NCI-H345 treated with DMSO at 0.1 percent for 48 hours (cell line): ENCODE results near the gene MTARC2.

Experiments
- DNase-seq: peaks from one replicate; lab custom pipeline; 2025; ENCODE audit not compliant: unreplicated experiment; lab: John Stamatoyannopoulos, UW

The MTARC2 gene

DNA sequence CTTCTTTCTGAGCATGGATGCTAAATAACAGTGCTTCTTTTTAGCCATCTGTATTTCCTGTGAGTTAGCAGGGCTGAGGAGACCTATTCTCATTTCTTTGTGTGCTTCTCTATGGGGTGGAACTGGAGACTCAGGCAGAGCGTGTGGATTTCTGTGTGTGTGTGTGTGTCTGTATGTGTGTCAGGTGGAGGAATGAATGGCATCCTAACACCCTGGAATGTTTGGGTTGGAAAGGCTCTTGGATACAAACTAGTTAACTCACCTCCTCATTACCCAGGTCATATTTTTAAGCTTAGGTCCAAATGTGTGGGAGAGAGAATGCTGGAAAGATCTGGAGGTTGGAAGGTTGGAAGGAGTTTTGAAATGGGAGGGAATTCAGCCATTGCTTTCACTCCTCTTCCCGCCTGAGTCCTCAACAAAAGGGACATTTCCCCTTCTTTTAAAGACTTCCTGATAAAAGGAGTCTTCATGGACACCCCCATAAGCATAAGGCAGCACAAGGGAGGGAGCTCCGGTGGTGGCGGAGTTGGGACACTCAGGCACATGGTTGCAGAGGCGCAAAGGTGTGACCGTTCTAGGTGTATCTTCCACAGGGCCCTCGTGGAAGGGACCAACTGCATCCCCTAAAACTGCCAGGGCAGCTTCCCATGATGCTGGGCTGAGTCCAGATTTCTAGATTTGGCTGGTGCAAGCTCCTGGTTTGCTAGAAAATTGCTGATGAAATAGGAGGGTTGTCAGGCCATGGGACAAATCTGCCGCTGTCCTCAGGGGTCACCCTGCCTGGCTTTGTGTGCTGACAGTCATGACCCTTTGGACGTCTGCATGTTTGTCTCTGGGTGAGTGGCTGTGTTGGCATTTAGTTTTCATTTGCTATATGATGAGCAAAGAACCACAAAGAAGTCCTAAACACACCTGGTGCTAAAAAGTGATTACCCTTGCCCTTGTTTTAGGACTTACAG, 76.2 kb downstream of the MTARC2 start:
- DNase-seq = no peak

DNA sequence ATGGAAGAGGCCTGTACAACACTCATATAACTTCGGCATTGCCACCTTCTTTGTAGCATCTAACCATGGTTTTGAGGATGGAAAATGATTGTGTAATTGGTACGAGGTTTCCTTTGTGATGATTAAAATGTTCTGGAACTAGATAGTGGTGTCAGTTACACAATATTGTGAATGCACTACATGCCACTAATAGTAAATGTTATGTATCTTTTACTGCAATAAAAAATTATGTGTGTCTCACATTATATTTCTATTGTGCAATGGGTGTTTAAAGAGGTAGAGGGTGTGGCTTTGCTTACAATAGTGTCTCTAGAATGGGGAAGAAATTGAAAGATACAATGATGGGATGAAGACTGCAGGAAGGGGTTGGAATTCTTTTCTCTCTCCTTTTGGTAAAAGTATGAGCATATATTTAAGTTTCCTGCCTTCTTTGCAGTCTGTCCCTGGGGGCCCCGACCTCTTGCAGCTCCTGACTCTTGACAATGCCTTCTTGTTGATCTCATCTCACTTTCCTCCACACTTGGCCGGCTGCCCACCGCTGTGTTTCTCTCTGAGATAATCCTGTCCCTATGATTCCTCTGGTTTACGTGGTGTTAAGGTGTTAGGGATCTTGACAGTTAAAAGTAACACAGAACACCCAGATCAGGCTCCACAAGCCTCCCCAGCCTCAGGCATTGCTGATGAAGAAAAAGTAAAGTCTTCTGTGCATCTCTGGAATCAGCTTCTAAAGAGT, 77.9 kb downstream of the MTARC2 start:
- DNase-seq = no peak

DNA sequence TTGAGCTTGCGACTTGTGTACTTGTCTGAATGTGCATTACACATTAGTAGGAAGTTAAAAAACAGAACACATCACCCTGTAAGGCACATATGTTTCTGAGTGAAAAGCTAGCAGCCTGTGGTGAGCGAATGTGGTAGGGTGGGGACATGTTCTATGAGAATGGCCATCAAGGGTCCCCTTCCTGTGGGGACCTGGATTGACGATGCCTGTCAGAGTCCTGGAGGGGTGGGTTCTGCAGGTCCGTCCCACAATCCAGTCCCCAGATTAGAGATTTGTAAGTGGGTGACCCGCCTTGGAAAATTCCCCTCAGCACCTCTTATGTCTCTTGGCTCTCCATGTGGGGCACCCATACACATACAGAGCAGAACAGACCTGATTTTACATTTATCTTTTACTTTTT, 78.6 kb downstream of the MTARC2 start:
- no peak for DNase-seq

DNA sequence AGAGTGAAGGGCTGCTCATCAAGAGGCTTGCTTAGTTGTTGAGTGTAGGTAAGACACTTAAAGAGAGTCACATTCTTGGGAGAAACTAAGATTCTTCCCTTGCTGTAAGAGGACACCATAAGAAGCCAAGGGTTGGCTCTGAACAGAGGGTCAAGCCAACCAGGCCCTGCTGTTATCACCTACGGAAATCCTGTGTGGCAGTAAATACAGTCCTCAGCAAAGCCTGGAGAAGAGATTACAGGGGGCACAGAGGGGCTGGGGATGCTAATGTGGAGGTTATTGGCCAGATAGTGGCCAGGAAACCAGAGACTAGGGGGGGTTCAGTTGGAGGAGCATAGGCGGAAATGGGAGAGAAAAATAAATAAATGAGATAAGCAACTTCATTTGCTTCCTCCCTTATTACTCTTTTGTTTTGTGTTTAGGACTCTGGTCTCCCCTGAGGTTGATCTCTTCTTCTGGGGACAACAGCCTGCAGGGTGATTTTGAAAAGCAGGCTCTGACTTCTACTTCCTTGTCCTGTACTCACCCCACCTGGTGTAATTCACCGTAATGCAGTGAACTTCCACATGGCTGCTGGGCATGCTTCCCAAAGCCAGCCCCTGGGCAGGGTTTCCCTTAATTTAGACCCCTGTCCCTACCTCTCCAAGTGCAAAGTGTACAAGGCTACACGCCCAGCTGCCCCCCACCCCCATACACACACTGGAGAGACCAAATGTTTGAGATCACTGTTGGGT, 79.5 kb downstream of the MTARC2 start:
- DNase-seq = peak; percentile 60

DNA sequence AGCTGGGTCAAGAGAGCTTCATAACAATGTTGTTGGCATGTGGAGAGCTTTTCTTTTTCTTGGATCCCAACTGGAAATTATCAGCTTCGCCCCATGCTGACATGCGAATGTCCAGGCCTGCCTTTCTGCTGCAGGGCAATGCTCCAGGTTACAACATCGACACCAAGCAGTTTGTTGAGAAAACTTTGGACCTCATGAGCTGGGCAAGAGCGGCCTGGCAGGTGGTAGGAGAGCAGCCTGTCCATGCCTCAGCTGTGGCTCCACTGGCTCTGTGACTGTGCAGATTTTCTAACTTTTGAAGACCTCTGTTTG, 80.0 kb downstream of the MTARC2 start:
- DNase-seq = no peak

DNA sequence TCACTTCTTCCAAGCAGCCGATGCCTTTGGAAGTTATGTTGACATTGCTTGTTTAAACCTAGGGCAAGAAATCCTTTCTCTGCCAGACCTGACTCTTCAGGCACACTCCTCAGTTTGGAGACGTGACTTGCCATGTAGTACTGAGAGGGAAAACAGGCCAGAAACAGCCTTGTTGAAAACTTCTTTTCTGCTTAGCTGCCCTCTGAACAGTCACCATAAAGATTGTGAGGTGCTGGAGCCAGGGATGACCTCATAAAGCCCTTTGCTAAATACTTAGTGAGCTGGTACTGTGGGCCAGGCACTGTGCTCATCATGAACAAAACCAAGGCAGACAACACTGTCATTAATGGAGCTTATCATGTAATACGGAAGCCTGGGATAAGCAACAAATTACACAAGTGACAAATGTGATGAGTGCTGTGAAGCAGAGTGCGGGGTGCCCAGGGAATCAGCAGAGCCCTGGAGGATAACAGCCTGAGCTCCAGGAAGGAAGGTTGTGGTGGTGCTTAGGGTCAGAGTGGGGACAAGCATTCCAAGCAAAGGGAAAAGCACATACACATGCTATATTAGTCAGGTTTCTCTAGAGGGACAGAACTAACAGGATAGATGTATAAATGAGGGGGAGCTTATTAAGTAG, 80.9 kb downstream of the MTARC2 start:
- no peak for DNase-seq

DNA sequence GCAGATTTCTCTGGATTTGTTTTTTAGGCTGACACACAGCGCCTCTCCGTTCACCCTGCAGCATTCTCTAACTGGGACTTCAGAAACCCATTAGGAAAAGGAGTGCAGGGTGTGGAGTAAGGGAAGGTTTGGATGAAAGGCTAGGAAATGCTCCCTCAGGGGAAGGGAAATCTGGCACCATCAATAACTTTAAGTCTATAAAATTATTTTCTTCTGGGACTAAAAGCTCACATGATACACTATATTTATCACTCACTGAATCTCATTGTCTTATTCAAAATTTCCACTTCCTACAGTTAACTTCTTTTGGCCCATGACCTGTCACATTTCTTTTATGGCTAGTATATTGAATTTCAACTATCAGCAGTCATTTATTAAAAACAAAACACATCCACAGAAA, 85.3 kb downstream of the MTARC2 start:
- no peak for DNase-seq
